A673 (cell line): ENCODE measurements around the gene FGD4.

Experiments used
- EZH2 ChIP-seq: fragments of 200-600 bp; sonication (generic); IDR thresholded peaks from 2 replicates; pipeline ENCODE4 v1.6.1; 2017; ENCODE audit warnings: borderline replicate concordance, low read depth, mild to moderate bottlenecking, mixed read lengths, antibody characterized with exemption, low read length; ENCODE audit not compliant: poor library complexity, severe bottlenecking
- TF ChIP-seq, protein P1 (sequence below): fragments of 300-800, 200-600 bp; sonication (generic); conservative IDR thresholded peaks from 2 replicates; pipeline ENCODE4 v1.5.1; 2017; ENCODE audit warnings: low read depth, mild to moderate bottlenecking, antibody characterized with exemption, low read length, moderate library complexity, mixed read lengths

GRCh38 chr12:32431025-32431424, 31.7 kb downstream of the FGD4 start:
- TF ChIP-seq, protein P1, sequence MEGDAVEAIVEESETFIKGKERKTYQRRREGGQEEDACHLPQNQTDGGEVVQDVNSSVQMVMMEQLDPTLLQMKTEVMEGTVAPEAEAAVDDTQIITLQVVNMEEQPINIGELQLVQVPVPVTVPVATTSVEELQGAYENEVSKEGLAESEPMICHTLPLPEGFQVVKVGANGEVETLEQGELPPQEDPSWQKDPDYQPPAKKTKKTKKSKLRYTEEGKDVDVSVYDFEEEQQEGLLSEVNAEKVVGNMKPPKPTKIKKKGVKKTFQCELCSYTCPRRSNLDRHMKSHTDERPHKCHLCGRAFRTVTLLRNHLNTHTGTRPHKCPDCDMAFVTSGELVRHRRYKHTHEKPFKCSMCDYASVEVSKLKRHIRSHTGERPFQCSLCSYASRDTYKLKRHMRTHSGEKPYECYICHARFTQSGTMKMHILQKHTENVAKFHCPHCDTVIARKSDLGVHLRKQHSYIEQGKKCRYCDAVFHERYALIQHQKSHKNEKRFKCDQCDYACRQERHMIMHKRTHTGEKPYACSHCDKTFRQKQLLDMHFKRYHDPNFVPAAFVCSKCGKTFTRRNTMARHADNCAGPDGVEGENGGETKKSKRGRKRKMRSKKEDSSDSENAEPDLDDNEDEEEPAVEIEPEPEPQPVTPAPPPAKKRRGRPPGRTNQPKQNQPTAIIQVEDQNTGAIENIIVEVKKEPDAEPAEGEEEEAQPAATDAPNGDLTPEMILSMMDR = no peak
- no peak for TF ChIP-seq EZH2
